GM21528 (cell line): ENCODE results near the gene GSK3B.

Experiments
- ATAC-seq: cut with Tn5 transposase; IDR thresholded peaks from one replicate; pipeline ENCODE4 v1.9.1; 2021; ENCODE audit warnings: mild to moderate bottlenecking, moderate library complexity; ENCODE audit not compliant: unreplicated experiment, low FRiP score

Gene GSK3B

GRCh38 chr3:119834754-119835370 is 259.4 kb downstream of the GSK3B start:
- no peak for ATAC-seq

- no peak for ATAC-seq
Measured at GRCh38 chr3:119831941-119832371, 262.3 kb downstream of the GSK3B start.

- no peak for ATAC-seq
Measured at GRCh38 chr3:119831022-119831421, 263.2 kb downstream of the GSK3B start.

- no peak for ATAC-seq
Measured at GRCh38 chr3:119829420-119829819, 264.8 kb downstream of the GSK3B start.

GRCh38 chr3:119826711-119827608 is 267.3 kb downstream of the GSK3B start:
- ATAC-seq: no peak

- no peak for ATAC-seq
Measured at GRCh38 chr3:119825820-119826219, 268.4 kb downstream of the GSK3B start.

- no peak for ATAC-seq
Measured at GRCh38 chr3:119819806-119820205, 274.4 kb downstream of the GSK3B start.

- ATAC-seq: no peak
Measured at GRCh38 chr3:119818937-119819336, 275.3 kb downstream of the GSK3B start.

GRCh38 chr3:119817583-119818363 is 276.5 kb downstream of the GSK3B start:
- no peak for ATAC-seq

GRCh38 chr3:119817071-119817470 is 277.2 kb downstream of the GSK3B start:
- no peak for ATAC-seq

GRCh38 chr3:119815716-119816115 is 278.5 kb downstream of the GSK3B start:
- no peak for ATAC-seq

GRCh38 chr3:119812491-119813058 is 281.7 kb downstream of the GSK3B start:
- ATAC-seq: no peak

GRCh38 chr3:119810018-119810435 is 284.2 kb downstream of the GSK3B start:
- peak; percentile 81 for ATAC-seq

- peak; percentile 36 for ATAC-seq
Measured at GRCh38 chr3:119809249-119810017, 284.8 kb downstream of the GSK3B start.

- no peak for ATAC-seq
Measured at GRCh38 chr3:119808843-119809242, 285.4 kb downstream of the GSK3B start.

- ATAC-seq: no peak
Measured at GRCh38 chr3:119808244-119808643, 286.0 kb downstream of the GSK3B start.

GRCh38 chr3:119800844-119801243 is 293.4 kb downstream of the GSK3B start:
- no peak for ATAC-seq

GRCh38 chr3:119796785-119797184 is 297.5 kb downstream of the GSK3B start:
- ATAC-seq: no peak

- no peak for ATAC-seq
Measured at GRCh38 chr3:119796368-119796767, 297.9 kb downstream of the GSK3B start.

- ATAC-seq: no peak
Measured at GRCh38 chr3:119795849-119796248, 298.4 kb downstream of the GSK3B start.
